ENCODE results near the gene CFAP298.
"Not testable (repeated sequence)": the region's sequence is repeated elsewhere in the genome, so short reads cannot be mapped to it uniquely, and the experiment has no call there.

Gene CFAP298, protein sequence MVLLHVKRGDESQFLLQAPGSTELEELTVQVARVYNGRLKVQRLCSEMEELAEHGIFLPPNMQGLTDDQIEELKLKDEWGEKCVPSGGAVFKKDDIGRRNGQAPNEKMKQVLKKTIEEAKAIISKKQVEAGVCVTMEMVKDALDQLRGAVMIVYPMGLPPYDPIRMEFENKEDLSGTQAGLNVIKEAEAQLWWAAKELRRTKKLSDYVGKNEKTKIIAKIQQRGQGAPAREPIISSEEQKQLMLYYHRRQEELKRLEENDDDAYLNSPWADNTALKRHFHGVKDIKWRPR

DNA sequence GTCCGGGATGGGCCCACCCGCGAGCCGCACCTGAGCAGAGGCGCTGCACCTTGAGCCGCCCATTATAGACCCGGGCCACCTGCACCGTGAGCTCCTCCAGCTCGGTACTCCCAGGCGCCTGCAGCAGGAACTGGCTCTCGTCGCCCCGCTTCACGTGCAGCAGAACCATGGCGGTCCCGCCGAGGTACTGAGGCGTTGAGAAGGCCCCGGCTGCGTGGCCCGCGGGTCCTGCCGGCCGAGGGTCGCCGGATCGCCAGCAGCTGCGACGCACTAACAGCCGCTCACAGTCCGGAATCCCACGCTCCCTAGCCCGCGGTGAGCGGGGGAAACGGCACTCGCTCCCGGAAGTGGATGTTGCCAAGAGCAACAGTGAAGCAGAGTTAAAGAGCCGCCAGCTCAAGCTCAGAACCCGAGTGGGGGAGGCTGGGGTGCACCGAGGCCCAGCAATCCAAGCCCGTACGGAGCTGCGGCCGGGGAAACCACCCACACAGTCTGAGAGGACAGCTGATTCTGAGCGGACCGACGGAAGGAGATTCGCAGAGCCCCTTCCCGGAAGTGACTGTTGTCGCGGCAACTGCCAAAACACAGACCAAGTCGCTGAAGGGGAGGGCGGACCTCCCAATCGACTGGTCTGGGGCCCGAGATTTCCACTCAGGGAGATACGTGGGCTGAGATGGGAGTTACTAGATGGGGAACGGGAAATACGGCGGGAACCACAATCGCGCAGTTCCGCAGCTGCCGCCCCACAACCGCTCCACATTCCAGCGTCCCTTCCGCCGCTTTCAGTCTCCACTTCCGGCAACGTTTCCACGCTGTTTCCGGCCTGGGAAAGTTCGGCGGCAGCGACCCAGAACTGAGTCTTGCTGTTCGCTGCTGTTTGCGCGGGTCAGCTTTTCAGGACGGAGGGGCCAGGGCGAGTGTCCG, at the start of gene CFAP298:
Gene CFAP298 (minus strand): TSS at position 303 of the 924 bp plus-strand sequence. CDS start 134 bp downstream, at position 169.
- DNase-seq (ENCODE audit: low read depth in 2 of 2) = peak; percentile 69 to 70

DNA sequence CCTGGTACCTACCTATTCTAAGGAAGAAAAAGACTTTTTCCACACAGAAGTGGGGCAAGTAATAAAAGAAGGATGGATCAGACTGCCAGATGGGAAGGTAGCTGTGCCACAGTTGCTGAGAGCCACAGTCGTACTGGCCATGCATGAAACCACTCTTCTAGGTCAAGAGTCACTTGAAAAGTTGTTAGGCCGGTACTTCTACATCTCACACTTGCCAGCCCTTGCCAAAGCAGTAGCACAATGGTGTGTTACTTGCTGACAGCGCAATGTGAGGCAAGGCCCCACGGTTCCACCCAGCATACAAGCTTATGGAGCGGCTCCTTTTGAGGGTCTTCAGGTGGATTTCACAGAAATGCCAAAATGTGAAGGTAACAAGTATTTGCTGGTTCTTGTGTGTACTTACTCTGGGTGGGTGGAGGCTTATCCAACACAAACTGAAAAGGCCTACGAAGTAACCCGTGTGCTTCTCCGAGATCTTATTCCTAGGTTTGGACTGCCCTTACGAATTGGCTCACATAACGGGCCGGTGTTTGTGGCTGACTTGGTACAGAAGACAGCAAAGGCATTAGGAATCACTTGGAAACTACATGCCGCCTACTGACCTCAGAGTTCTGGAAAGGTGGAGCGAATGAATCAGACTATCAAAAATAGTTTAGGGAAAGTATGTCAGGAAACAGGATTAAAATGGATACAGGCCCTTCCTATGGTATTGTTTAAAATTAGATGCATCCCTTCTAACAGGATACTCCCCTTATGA, 49.0 kb upstream of the CFAP298 start:
- DNase-seq (ENCODE audit: low read depth in 2 of 2) = not testable (repeated sequence)

DNA sequence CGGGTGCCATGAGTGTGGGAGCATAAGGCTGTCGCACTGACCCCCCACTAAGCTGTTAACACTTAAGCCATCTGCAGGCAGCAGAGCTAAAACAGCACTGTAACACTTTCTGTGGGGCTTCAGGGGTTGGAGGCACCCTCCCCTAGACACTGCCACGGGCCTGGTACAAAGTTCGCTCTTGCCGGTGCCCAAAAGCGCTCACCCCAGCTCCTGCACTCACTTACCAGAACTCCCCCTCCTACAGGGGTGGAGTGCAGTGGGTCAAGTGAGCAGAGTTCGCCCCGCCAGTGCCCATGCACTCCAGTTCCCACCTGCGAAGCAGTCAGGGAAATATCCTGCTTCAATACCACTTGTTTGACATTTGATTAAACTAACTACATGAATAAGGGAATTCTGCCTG, 46.3 kb upstream of the CFAP298 start:
- DNase-seq (ENCODE audit: low read depth in 2 of 2) = no peak

DNA sequence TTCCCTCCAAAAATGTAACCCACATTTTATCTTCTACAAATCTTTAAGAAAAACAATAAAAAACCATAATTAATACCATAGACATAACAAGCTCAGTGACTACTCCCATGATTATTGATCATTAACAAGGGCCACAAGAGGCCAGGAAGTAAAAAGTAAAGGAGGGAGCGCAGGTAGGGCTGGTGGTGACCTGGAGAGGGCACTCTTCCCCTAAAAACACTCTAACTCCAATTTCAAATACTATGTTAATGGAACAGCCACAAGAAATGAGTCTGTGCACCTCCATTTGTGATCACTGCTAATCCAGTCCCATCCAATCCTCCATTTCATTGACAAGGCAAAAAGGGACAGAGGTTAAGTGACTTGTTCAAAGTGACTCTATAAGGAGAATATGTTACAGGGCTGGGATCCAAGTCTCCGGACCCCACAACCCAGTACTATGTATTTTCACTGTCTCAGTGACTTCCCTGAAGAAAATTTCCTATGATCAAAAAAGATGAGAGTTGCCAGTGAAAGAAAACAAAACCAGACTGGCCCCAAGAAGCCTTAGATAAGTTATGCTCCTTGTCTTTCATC, 41.2 kb upstream of the CFAP298 start:
- DNase-seq (ENCODE audit: low read depth in 2 of 2) = peak in 1 of 2 donors; percentile 8

DNA sequence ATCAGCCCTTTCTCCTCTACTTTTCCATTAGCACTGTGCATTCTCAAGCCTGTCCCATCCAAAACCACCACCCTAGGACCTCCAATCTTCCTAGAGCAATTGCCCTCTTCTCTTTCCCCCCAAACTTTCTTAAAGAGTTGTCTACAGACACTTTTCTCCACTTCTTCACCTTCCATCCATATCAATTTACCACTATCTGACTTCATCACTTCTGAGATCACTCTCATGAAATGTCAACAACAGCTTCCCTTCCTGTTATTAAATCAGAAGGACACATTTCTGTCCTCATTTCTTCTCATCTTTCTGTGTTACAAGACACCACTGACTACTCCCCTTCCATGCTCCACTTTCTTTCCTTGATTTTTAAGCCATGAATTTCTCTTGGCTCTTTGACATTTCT, 36.0 kb upstream of the CFAP298 start:
- DNase-seq (ENCODE audit: low read depth in 2 of 2) = no peak

DNA sequence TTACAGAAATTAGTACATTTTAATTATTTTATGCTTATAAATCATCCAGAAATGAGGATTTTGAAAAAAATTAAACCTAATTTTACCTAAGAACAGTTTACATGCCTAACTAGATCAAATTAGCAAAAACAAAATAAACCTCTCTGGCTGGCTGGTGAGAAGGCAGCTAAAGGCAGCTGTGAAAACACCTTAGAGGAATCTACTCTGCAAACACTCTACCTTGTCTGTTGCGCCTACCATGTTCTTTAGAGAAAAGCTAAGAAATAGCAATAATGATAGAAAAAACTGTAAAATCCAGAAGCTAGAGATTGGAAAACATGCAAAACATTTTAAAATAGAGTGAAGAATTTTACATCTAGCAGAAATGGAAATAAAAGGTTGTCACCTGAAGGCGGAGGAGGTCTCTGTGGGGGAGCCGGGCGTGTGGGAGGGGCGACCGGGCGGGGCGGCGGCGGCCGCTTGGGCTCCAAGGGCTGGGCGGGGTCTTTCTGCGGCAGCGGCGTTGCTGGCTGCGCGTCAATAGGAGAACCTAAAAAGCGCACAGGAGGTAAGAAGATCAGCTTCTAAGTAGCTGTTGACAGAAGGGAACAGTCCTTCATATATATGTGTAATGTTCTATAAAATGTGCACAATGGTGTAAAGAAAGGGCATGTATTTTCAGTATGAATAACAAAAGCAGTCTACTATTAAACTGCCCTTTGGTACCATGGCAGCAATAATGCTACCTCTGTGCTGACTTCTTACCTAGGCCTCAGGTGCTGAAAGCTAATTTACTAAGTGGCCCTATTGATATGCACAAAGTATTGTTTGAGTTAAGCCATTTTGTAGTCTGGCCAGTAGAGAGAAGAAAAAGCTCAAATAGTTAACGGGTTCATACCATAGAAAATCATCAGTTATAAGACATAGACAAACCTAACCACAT, 33.3 kb upstream of the CFAP298 start:
- DNase-seq (ENCODE audit: low read depth in 2 of 2) = no peak

DNA sequence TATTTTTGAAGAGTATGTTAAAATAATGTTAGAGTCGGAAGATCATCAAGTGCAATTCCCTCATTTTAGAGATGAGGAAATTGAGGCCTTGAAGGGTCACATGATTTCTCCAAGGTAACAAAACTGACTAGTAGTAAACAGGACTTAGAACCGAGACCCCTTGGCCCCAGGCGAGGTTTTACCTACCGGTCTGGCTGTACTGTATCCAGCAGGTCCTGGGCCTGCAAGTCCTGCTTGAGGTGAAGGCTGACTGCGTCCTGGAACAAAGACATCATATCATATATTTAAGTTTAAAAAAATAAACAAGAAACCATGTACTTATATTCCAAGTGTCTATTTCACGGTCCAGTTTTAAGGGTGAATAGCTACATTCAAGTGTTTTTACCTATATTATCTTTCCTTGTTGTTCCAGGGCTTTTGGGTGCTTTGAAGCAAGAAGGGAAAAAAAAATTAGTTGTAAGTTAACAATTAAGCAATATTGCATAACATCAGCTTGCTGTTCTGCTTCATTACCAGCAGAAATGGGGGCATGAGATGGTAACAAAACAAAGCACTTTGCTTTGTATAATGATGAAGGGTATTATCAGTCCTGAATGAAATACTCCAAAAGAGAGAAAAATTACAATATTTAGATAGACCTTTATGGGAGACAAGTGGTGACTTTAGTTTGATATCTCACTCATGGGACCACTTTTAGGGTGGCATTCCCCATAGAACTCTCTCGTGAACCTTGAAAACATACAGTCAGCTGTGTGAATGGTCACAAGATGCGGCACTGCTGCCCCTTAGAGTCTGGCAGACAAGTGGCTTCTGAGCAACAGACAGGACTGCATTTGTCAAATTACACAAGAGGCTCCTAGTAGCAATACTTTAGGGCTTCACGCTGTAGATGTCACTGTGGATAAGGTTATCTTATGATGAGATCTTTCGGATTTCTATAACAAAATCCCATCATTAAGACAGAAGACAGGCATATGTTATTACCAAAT, 29.8 kb upstream of the CFAP298 start:
- DNase-seq (ENCODE audit: low read depth in 2 of 2) = no peak

DNA sequence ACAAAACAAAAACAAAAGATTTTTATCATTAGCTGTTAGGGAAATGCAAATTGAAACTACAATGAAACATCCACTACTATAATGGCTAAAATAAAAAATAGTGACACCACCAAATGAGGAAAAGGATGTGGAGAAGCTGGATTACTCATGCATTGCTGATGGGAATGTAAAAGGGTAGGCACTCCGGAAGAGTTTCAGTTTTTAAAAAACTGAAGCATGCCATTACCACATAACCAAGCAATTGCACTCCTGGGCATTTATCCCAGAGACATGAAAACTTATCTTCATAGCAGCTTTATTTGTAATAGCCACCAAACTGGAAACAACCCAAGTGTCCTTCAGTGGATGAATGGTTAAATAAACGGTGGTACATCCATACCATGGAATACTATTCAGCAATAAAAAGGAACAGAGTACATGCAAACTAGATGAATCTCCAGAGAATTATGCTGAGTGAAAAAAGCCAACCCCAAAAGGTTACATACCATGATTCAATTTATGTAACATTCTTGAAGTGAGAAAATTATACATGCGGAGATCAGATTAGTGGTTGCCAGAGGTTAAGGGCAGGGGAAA, 14.5 kb upstream of the CFAP298 start:
- no peak for DNase-seq (ENCODE audit: low read depth in 2 of 2)

DNA sequence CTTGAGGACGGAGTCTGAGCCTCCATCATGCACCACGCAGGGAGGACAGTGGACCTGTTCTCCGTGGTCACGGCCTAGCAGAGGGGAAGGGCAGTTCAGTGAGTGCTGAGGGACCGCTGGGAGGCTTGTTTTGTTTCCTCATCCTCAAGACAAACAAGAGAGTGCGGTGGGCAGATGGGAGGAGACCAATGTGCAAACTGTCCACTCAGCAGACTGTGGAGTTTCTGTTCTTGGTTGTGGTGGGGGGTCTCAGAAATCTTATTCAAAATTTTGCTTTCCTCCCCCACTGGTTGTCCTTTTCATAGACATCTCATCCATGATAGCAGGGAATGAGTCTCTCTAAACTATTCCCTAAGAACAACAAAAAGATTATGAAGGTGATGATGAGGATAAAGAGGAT, 6.0 kb upstream of the CFAP298 start:
- not testable (repeated sequence) for DNase-seq (ENCODE audit: low read depth in 2 of 2)

DNA sequence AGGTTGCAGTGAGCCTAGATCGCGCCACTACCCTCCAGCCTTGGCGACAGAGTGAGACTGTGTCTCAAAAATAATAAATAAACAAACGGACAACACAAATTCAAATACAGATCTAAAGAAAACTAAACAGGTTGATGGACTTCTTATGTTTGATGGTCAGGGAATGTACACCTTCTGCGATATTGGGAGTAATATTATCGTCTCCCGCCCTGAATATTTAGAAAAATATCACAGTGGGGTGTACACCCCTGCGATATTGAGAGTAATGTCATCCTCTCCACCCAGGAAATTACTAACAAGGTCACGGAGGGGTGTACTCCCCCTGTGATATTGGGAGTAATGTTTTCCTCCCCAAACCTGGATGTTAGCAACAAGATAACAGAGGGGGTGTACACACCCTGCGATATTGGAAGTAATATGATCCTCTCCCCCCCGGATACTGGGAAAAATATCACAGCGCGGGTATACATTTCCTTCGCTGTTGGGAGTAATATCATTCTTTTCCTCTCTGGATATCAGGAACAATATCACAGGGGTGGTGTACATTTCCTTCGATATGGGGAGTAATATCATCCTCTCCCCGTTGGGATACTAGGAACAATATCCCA, 1.4 kb upstream of the CFAP298 start:
- no peak for DNase-seq (ENCODE audit: low read depth in 2 of 2)

DNA sequence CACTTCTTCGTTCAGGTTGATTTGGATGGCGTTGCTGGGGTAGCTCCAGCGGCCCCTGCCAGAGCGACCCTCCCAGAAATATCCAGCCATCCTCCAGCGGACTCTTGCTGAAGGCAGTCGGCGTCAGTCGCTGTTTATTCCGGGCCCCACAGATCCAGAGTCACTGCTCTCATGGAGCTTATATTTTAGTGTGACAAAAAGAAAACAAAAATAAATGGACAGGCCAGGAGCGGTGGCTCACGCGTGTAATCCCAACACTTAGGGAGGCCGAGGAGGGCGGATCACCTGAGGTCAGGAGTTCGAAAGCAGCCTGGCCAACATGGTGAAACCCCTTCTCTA, 791 bp upstream of the CFAP298 start:
- DNase-seq (ENCODE audit: low read depth in 2 of 2) = no peak

DNA sequence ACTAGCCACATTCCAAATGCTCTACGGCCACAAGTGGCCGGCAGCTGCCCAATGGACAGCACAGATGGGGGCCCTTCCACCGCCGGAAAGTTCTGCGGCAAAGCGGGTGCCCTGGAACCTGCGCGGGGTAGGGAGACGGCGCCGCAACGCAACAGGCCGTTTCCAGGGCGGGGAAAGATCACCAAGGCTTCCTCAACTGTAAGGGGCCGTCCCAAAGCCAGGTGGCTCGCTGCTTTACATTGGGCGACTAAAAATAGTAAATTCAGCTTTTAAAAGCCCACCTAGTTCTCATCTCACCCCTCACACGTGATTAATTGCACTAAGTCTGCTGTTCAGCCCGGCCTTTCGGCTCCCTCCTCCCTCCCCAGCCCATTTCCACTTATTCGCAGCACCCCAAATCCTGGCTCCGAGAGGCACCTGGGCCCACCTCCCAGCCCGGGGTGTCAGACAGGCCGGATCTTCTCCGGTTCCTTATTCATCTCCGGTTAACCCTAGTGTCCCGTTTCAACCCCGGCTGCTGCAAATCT, 643 bp downstream of the CFAP298 start:
- DNase-seq (ENCODE audit: low read depth in 2 of 2) = peak; percentile 3 to 18

DNA sequence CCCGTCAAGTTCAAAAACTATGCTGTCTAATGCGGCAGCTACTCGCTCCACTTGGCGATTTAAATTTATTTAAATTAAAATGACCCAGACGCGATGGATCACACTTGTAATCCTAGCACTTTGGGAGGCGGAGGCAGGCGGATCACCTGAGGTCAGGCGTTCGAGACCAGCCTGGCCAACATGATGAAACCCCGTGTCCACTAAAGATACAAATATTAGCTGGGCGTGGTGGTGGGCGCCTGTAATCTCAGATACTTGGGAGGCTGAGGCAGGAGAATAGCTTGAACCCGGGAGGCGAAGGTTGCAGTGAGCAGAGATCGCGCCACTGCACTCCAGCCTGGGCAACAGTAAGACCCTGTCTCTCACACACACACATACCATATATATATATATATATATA, 1.2 kb downstream of the CFAP298 start:
- DNase-seq (ENCODE audit: low read depth in 2 of 2) = not testable (repeated sequence)

DNA sequence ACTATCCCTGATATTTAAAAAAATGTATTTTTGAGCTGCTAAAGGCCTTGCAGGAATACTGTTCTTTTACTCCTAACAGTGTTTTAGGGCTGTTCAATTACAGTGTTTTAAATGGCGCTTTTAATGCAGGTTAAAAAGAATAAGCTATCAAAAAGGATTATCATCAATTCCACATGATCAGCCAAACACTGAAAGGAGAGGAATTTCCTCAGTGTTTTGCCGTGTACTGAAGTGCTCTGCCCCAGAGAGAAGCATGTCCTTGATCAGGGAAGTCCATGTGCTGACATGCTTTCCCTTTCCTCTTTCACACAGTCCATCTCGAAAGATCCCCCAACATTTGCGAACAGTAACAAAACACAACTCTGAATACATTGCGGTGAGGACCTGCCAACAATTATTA, 3.3 kb downstream of the CFAP298 start:
- DNase-seq (ENCODE audit: low read depth in 2 of 2) = no peak

DNA sequence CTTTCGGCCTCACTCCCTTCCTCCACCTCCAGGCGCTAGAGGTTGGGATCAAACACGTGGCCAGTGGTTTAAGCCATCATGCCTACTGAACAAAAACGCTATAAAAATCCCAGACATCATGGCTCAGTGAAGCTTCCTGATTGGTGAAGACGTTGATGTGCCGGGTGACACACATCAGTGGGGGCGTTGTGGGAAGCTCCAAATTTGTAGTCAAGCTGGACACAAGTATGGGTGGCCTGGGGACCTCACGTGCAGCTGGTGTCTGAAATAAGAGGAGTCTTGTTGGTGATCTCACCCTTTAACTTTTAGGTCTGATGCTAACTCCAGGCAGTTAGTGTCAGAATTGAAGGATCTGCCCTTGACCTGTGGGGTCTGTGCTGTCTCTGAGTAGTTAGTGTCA, 6.7 kb downstream of the CFAP298 start:
- no peak for DNase-seq (ENCODE audit: low read depth in 2 of 2)

DNA sequence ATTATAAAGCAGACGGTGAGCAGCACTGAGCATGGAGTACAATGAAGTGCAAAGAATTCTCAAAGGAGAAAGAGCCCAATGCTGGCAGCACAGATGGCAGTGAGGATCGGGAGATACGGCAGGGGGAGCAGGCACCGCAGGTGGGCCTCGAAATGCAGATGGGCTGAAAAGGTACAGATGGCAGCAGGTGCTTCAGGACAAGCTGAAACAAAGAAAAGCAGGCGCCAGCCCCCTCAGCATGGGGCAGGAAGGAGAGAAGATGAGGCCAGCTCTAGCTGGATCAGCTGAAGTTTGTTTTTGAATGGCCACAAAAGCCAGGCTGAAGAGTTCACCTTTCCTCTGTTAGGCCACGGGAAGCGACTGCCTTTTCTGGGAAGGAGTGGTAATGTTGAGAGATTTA, 7.7 kb downstream of the CFAP298 start:
- DNase-seq (ENCODE audit: low read depth in 2 of 2) = no peak

DNA sequence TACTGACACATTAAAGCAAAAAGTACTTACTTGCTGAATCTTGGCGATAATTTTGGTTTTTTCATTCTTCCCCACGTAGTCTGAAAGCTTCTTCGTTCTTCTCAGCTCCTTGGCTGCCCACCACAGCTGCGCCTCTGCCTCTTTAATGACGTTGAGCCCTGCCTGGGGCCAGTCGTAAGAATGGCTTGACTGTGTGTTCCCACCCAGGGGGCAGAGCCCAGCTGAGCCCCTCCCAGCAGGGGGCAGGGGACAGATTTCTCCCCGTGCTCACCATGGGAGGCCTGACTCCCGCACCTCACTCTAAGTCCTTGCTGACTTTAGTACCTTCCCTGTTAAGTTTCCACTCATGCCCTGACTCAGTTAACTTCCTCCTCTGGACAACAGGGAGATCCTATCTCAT, 9.0 kb downstream of the CFAP298 start:
- DNase-seq (ENCODE audit: low read depth in 2 of 2) = no peak

DNA sequence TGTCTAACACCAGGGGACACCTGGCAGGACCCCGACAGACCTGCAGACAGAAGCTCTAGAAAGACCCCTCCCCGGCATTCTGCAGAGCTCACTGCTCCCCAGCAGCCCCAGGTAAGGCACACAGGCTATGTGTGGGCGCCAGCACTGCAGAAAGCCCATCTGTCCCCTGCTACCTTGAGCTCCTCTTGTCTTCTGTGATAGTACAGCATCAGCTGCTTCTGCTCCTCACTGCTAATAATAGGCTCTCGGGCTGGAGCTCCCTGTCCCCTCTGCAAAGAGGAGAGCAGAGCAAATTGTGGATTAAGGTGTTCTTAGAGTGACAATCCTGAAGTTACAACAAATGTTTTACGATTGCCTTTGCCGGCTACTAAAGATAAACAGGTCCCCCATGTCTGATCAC, 10.1 kb downstream of the CFAP298 start:
- no peak for DNase-seq (ENCODE audit: low read depth in 2 of 2)

DNA sequence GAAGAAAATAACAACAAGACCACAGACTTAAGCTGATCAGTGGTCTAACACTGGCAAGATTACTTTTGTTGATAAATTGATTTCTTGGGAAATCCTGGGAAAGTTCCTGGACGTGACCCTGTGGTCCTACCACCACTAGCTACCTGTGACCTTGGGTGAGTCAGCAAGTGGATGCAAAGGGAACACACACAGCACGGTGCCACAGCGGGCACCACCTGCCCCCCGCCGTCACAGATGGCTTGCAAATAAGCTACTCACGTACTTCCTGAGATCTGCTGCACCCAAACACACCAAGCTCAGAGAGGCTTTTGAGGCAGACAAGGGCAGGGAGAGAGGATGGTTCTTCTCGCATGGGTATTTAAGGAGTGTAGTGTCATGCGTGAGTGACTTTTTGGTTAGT, 12.7 kb downstream of the CFAP298 start:
- DNase-seq (ENCODE audit: low read depth in 2 of 2) = no peak
